Amniotic epithelial cell (primary cell): ENCODE results near the gene MBIP.
A peak's percentile ranks its signal among the peaks of the same experiment; 100 is the strongest.

ENCODE experiments used
- DNase-seq: peaks from one replicate; pipeline ENCODE4 v3.0.0-alpha.2; 2010; ENCODE audit warnings: low read depth

MBIP gene

DNA sequence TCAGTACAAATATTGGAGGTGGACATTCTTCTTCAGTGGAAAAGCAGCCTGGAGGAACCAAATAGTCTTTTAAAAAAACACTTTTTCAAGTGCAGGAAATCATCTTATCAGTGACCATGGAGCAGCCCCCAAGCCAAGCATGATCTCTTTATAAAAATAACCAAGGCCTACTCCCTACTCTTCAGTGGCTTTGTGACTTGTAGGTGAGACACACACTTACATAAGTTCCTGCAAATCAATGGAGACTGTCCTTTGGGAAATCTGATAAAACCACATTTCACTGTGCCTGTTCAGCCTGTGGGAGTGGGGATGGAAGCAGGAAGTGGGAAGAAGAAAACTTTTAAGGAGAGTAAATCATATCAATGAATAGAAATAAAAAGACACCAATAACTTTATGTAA is 56.3 kb downstream of the MBIP start:
- no peak for DNase-seq

DNA sequence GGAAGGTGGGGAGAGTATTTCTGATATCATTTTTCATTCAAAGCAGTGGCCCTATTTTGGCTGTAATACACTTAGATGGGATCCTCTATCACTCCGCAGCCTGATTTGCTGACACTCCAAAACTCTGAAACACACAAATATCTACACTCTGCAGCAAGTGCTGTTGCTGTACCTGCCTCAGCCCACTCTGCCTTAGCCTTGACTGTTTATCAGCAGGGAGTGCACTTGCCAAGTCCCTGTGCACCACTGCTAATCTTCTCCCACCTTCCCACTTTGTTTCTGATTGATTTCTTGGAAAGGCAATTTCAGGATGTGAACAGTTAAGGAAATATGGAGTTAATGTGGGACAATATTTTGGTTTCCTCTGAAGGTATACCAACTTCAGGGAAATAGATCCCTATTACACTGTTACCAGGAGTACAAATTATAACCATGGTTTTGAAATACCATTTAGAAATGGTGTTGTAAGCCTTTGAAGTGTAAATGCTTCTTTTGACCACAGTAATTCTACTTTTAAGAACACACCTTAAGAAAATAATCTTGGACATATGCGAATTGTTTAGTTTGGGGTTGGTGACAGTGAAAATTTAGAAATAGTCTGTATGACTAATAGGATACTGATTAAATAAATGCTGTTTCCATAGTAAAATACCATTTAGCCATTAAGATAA is 59.3 kb downstream of the MBIP start:
- DNase-seq, result no peak

DNA sequence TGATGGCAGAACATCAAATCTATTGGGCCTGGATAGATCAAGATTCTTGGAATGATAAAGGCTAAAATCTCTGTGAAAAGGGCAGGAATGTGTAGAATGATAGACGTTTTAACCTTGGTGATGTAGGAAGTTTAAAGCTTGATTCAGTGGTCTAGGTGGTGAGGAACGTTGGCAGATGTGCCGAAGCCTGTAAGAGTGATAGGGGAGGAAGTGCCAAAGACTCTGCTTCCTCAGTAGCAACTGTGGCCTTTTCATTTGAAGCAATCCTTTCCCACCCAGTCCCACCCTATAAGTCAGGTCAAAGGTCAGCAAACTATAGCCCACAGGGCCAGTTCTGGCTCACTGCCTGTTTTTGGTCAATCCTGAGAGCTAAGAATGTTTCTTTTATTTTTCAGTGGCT is 62.2 kb downstream of the MBIP start:
- DNase-seq, result no peak

DNA sequence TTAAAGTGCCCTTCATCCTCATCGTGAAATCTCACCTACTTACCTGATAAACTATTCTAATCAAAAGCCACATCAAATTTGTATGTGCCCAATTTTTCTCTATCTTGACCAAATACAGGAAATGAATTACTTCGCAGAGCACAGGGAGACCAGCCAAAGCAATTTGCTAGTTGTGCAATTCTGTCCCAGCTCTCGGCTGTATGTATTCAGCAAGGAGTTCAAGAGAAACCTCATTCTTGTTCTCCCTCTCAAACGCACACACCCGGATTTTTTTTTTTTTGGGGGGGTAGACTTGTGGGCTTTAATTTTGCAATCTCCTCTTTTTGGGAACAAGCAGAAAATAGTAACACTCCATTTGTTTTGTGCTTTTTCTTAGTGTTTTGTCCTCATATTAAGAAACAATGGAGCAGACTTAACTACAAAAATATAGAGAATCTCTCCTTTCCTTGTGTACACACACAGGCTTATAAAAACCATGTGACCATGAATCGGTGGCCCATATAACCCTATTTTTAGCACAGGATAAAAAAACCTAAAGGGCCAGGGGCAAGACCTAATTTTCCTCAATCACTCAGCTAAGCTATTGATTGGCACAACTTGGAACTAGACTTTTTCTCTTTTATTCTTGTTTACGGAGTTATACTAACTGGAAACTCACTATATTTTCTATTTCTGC is 64.2 kb downstream of the MBIP start:
- no peak for DNase-seq

DNA sequence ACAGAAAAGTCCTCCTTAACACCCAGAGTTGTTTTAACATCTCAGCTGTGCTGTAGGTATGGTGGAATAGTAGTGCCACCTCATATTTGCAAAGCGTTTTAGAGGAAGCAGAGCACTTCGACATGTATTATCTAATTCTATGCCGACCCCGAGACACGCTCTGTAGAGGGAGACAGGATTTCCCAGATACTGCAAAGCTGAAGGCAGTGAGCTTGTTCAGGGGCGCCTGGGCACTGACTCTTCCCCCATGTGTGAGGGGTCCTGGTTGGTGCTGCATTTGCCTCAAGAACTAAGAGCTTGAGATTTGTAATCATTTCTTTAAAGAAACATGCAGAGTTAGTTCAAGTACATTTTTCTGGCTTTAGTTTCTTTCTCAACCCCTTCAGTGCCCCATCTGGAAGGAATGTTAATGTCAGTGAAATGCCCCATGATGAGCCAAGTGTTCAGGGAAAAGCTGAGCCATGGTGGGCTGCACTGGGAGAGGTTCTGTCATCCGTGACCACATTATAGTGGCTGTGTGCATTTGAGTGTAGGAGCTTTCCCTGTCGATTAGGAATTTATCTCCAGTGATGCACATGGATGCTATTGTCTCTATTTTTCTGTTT is 66.3 kb downstream of the MBIP start:
- peak; percentile 16 for DNase-seq
